ENCODE results near the gene ZNF200. TPM values are rescaled to one million over a fixed set of nuclear protein-coding genes. Genes with fewer than 3 reads are reported as not detected.
A peak's percentile ranks its signal among the peaks of the same experiment; 100 is the strongest.

Gene ZNF200
- total and polyA plus RNA-seq, 2 of the 13 experiments (the other 11 are each of a cell fraction or from before 2014, with no cell fraction given), result 3.5 to 16.5 TPM

- peak; percentile 37 for TF ChIP-seq ZNF772 (CRISPR knock-in tag; IDR thresholded peaks at IDR 0.05)
- 0 out of 2 replicates have a peak, but pooled peaks have one; percentile 4 for TF ChIP-seq SATB2 (CRISPR knock-in tag; IDR thresholded peaks at IDR 0.05)
- no peak for TF ChIP-seq LRRFIP1 (CRISPR knock-in tag; conservative IDR thresholded peaks at IDR 0.05)
- 0 out of 2 replicates have a peak, but pooled peaks have one; percentile 39 for TF ChIP-seq ZBTB34 (CRISPR knock-in tag; IDR thresholded peaks at IDR 0.05)
- peak; percentile 91; the same call in 1 of the 2 replicates for TF ChIP-seq ZNF607 (CRISPR knock-in tag; IDR thresholded peaks at IDR 0.05; ENCODE audit: borderline replicate concordance)
- TF ChIP-seq ZNF629 (CRISPR knock-in tag; conservative IDR thresholded peaks at IDR 0.05), result 0 out of 2 replicates have a peak, but pooled peaks have one; percentile 10
- no peak for TF ChIP-seq PBX3 (CRISPR knock-in tag; IDR thresholded peaks at IDR 0.05; ENCODE audit: borderline replicate concordance)
- TF ChIP-seq KLF6 (CRISPR knock-in tag; IDR thresholded peaks at IDR 0.05), result peak; percentile 76
- TF ChIP-seq ZNF567 (CRISPR knock-in tag; IDR thresholded peaks at IDR 0.05; ENCODE audit: borderline replicate concordance), result 0 out of 2 replicates have a peak, but pooled peaks have one; percentile 70
- no peak for TF ChIP-seq GTF3A (CRISPR knock-in tag; conservative IDR thresholded peaks at IDR 0.05)
- peak; percentile 82 for TF ChIP-seq ELF1 (CRISPR knock-in tag; IDR thresholded peaks at IDR 0.05)
- TF ChIP-seq MIER3 (CRISPR knock-in tag; IDR thresholded peaks at IDR 0.05; ENCODE audit: borderline replicate concordance), result 0 out of 2 replicates have a peak, but pooled peaks have one; percentile 11
- no peak; the same call in 1 of the 2 replicates for TF ChIP-seq NCOA1 (CRISPR knock-in tag; IDR thresholded peaks at IDR 0.05)
- peak; percentile 87 for TF ChIP-seq SPEN (CRISPR knock-in tag; IDR thresholded peaks at IDR 0.05; ENCODE audit: low read depth)
- no peak; the same call in 1 of the 2 replicates for TF ChIP-seq ZSCAN21 (CRISPR knock-in tag; IDR thresholded peaks at IDR 0.05; ENCODE audit: borderline replicate concordance)
- peak; percentile 23; the same call in 1 of the 2 replicates for TF ChIP-seq ZNF710 (CRISPR knock-in tag; IDR thresholded peaks at IDR 0.05; ENCODE audit: borderline replicate concordance)
- TF ChIP-seq HINFP (CRISPR knock-in tag; IDR thresholded peaks at IDR 0.05; ENCODE audit: low read depth), result peak; percentile 79; the same call in 1 of the 2 replicates
- TF ChIP-seq ZNF619 (CRISPR knock-in tag; IDR thresholded peaks at IDR 0.05), result no peak; the same call in 1 of the 2 replicates
- TF ChIP-seq EEA1 (CRISPR knock-in tag; IDR thresholded peaks at IDR 0.05; ENCODE audit: borderline replicate concordance), result peak; percentile 42; the same call in 1 of the 2 replicates
Observed at GRCh38 chr16:3282730-3283542, 48.0 kb upstream of the ZNF200 start, which contains the start of gene ZNF263 (continued).

Data from HepG2 (cell line).